Measurements from ENCODE around the gene ATP13A2.
A peak's percentile ranks its signal among the peaks of the same experiment; 100 is the strongest.

ATP13A2 gene

DNA sequence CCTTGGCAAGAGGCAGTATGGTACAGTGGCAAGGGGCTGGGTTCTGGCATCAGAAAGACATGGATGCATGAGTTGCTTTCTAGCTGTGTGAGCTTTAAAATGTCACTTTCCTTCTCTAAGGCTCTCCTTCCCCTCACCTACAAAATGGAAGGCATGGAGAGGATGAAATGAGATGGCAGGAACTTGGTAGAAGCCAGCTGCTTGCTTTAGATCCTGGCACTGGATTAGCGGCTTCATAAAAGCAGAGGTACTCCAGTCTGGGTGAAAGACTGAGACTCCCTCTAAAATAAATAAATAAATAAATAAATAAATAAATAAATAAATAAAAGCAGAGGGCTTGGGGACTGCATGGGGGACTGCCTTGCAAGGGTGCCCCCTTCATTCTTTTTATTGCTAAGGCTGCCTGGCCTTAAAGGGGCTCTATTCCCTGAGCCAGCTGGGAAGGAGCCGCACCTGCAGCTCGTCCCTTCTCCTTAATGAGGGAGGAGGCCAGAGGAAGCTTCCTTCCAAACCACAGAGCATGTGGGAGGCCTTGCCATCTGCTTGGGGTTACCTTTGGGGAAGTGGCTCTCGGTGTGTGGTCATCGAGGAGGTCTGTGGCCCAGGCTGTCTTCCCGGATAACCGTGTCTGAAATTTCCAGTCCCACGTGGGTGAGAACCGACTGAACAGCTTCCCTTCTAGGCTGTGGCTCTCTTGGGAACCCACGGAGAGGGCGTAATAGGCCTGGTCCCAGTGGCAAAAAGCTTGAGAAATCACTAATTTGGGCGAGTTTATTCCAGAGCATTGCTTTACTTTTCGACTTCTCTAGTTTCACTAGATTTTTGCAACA is 2.0 kb upstream of the ATP13A2 start:
- TF ChIP-seq, protein P1, sequence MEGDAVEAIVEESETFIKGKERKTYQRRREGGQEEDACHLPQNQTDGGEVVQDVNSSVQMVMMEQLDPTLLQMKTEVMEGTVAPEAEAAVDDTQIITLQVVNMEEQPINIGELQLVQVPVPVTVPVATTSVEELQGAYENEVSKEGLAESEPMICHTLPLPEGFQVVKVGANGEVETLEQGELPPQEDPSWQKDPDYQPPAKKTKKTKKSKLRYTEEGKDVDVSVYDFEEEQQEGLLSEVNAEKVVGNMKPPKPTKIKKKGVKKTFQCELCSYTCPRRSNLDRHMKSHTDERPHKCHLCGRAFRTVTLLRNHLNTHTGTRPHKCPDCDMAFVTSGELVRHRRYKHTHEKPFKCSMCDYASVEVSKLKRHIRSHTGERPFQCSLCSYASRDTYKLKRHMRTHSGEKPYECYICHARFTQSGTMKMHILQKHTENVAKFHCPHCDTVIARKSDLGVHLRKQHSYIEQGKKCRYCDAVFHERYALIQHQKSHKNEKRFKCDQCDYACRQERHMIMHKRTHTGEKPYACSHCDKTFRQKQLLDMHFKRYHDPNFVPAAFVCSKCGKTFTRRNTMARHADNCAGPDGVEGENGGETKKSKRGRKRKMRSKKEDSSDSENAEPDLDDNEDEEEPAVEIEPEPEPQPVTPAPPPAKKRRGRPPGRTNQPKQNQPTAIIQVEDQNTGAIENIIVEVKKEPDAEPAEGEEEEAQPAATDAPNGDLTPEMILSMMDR (IDR thresholded peaks at IDR 0.05; ENCODE audit: control insufficient read depth, extremely low read depth, insufficient read depth) = no peak
- DNase-seq (ENCODE audit: low read depth) = no peak
- no peak overlapping the region for H3K4me3 ChIP-seq (ENCODE audit: low read depth, low read length)

DNA sequence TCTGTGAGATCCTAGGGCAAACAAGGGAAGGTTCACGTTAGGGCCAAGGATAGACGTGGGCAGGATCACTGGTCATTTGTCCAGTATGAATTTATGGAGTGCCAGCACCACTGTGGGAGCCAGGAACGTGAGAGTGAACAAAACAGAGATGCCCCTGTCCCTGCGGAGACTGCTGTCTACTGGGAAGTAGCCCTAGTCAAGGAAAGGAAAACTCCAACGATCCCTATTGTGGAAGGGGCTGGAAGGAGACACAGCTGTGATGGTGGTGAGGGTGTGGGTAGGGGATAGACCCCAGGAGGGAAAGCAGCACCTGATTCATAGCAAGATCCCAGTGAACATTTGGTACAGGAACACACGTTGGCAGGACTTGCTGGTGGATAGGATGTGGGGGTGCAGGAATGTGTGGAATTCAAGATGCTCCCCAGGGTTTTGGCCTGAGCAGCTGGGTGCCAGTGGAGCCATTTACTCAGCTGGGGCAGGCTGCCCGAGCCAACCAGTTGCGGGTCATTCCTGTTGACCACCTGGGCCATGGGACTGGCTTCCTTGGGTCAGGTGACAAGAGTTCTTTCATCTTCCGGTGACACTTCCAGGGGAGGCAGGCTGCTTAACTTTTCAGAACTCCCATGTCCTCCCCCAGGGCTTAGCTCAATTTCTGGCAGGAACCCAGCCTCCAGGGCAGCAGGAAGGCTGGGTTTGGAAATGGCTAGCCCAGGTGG is 1.2 kb upstream of the ATP13A2 start:
- no peak overlapping the region for H3K4me3 ChIP-seq (ENCODE audit: low read depth, low read length)
- no peak for DNase-seq (ENCODE audit: low read depth)
- TF ChIP-seq, protein P1 (IDR thresholded peaks at IDR 0.05; ENCODE audit: control insufficient read depth, extremely low read depth, insufficient read depth) = no peak

DNA sequence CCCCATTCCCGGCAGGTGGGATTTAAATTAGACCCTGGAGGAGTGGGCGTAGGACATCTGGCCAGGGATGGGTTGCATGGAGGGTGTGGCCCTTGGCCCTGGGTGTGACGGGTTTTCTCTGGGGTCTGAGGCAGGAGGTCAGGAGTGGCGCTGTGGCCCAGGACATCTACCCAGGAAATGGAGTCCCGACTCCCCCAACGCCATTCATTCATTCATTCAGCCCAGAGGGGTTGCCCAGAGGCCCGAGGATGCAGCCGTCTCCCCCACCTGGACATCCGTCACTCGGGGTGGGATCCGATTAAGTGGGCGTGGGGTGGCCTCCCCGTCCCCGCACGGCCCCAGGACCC is 663 bp downstream of the ATP13A2 start:
- TF ChIP-seq, protein P1 (IDR thresholded peaks at IDR 0.05; ENCODE audit: control insufficient read depth, extremely low read depth, insufficient read depth) = no peak
- H3K4me3 ChIP-seq (ENCODE audit: low read depth, low read length) = peak overlapping the region; percentile 64
- DNase-seq (ENCODE audit: low read depth) = no peak

DNA sequence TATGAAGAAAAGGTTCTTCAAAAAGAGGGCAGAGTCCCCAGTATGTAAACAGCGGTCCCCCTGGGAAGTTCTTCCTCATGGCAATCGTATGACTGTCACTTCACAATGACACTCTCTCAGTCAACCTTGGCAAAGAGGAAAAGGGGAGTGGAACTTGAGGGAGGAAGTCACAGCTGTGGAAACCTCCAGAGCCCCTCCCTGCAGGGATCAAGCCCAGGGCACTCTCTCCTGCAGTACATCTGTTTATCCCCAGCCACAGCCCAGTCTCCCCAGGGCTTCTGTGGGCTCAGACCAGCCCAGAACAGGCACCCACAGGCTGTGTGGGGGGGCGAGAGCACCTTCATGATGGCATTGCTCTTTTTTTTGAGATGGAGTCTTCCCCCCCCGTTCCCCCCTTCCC is 2.0 kb downstream of the ATP13A2 start:
- no peak for DNase-seq (ENCODE audit: low read depth)
- H3K4me3 ChIP-seq (ENCODE audit: low read depth, low read length) = no peak overlapping the region
- TF ChIP-seq, protein P1 (IDR thresholded peaks at IDR 0.05; ENCODE audit: control insufficient read depth, extremely low read depth, insufficient read depth) = no peak

DNA sequence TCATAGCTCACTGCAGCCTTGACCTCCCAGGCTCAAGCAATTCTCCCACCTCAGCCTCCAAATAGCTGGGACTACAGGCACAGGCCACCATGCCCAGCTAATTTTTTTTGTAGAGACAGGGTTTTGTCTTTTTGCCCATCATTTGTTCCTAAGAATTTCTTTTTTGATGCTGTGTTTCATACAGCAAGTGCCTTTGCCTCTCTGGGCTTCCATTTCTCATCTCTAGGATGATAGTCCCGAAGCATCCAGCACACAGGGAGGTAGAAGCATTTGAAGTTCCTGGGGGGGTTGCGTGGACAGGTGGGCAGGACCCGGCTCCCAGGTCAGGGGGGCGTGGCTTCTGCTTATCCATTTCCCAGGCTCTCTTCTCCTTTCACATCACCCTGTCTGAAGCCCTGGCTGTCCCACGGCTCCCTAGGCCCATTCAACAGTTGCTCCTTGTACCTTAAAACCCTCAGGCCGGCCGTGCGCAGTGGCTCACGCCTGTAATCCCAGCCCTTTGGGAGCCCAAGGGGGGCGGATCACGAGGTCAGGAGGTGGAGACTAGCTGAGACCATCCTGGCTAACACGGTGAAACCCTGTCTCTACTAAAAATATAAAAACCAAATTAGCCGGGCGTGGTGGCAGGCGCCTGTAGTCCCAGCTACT is 3.4 kb downstream of the ATP13A2 start:
- no peak overlapping the region for H3K4me3 ChIP-seq (ENCODE audit: low read depth, low read length)
- no peak for DNase-seq (ENCODE audit: low read depth)
- TF ChIP-seq, protein P1 (IDR thresholded peaks at IDR 0.05; ENCODE audit: control insufficient read depth, extremely low read depth, insufficient read depth) = no peak

DNA sequence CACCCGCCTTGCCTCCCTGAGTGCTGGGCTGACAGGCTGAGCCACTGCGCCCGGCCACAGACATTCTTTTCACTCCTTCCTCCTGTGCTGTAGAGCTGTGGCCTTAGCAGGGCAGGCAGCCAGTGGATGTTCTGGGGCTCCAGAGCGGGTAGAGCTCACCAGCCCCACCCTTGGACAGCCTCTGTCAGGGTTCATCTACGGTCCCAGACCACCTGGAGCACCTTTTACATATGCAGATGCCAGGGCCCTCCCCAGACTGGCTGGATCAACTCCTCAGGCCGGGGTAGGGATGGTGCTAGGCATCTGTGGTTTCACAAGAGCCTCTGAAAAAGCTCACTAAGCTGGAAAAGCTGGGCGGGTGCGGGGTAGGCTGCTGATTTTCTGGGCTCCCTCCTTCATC is 4.6 kb downstream of the ATP13A2 start:
- TF ChIP-seq, protein P1 (IDR thresholded peaks at IDR 0.05; ENCODE audit: control insufficient read depth, extremely low read depth, insufficient read depth) = no peak
- no peak for DNase-seq (ENCODE audit: low read depth)
- H3K4me3 ChIP-seq (ENCODE audit: low read depth, low read length) = no peak overlapping the region
